ENCODE measurements around the gene ITSN1.

GRCh38 chr21:33661146-33661545 lies 18.8 kb downstream of the ITSN1 start:
- TF ChIP-seq CTCF (IDR thresholded peaks at IDR 0.05) (no peak), ZFX (IDR thresholded peaks at IDR 0.05; ENCODE audit: borderline replicate concordance) (no peak)
